Thyroid gland (tissue), 4 donors: ENCODE results near the gene TATDN3.

Experiments used
- POLR2A ChIP-seq, 2 donors: fragments of 450-650 bp; IDR thresholded peaks; one replicate each; pipeline ENCODE4 v1.6.1; 2017; ENCODE audit warnings: antibody characterized with exemption in 2 of 2, mild to moderate bottlenecking in 2 of 2, moderate library complexity in 1 of 2
- TF ChIP-seq, protein P1 (sequence below), 6 experiments: fragments of 200-600 bp in 3 of 6; fragments of 450-650 bp in 3 of 6; sonication (generic) in 3 of 6; IDR thresholded peaks; one replicate each; pipeline ENCODE4 v1.5.1; 2016 to 2019; ENCODE audit warnings: antibody characterized with exemption in 6 of 6, mild to moderate bottlenecking in 2 of 6, inconsistent platforms in 1 of 6, moderate library complexity in 1 of 6

DNA sequence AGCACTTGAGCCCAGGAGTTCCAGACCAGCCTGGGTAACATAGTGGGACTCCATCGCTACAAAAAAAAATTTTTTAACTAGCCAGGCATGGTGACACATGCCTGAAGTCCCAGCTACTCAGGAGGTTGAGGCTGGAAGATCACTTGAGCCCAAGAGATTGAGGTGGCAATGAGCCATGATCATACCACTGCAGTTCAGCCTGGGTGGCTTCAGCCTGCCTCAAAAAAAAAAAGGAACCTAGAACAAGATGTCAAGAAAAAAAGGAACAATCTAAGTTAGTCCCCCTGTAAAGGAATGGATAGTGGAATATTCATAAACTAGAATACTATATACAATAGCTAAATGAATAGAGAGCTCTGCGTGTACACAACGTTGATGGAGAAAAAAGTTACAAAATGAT is 14.5 kb upstream of the TATDN3 start:
- TF ChIP-seq, protein P1, sequence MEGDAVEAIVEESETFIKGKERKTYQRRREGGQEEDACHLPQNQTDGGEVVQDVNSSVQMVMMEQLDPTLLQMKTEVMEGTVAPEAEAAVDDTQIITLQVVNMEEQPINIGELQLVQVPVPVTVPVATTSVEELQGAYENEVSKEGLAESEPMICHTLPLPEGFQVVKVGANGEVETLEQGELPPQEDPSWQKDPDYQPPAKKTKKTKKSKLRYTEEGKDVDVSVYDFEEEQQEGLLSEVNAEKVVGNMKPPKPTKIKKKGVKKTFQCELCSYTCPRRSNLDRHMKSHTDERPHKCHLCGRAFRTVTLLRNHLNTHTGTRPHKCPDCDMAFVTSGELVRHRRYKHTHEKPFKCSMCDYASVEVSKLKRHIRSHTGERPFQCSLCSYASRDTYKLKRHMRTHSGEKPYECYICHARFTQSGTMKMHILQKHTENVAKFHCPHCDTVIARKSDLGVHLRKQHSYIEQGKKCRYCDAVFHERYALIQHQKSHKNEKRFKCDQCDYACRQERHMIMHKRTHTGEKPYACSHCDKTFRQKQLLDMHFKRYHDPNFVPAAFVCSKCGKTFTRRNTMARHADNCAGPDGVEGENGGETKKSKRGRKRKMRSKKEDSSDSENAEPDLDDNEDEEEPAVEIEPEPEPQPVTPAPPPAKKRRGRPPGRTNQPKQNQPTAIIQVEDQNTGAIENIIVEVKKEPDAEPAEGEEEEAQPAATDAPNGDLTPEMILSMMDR (IDR thresholded peaks at IDR 0.05) = no peak
- no peak for TF ChIP-seq POLR2A (IDR thresholded peaks at IDR 0.05)
